ENCODE measurements around the gene SF3B6. TPM values are rescaled to one million over a fixed set of nuclear protein-coding genes. Genes with fewer than 3 reads are reported as not detected.
A peak's percentile ranks its signal among the peaks of the same experiment; 100 is the strongest.

SF3B6 gene
- total RNA-seq, 1 donor from 2014 or later: 89.5 TPM

GRCh38 chr2:24121469-24121868 lies 45.3 kb upstream of the SF3B6 start:
- H3K36me3 Mint-ChIP-seq (ENCODE audit: low read depth): no peaks in the 10 kb centered on the region
- H3K9me3 Mint-ChIP-seq: no peaks in the 10 kb centered on the region

GRCh38 chr2:24121066-24121465 lies 44.9 kb upstream of the SF3B6 start:
- peaks cover 30% of the 10 kb centered on the region for H3K4me1 Mint-ChIP-seq
- DNase-seq (ENCODE audit: low read depth, low spot score): no peak
- no peaks in the 10 kb centered on the region for H3K36me3 Mint-ChIP-seq (ENCODE audit: low read depth)
- peak overlapping the region; percentile 71 for H3K4me3 Mint-ChIP-seq
- no peak overlapping the region for H3K27ac Mint-ChIP-seq (ENCODE audit: unreplicated experiment)
- H3K9me3 Mint-ChIP-seq: no peaks in the 10 kb centered on the region
- TF ChIP-seq CTCF (conservative IDR thresholded peaks at IDR 0.05): no peak
- no peaks in the 10 kb centered on the region for H3K27me3 Mint-ChIP-seq (ENCODE audit: low read depth)

More at GRCh38 chr2:24121469-24121868, 45.3 kb upstream of the SF3B6 start:
- no peak for DNase-seq (ENCODE audit: low read depth, low spot score)
- Mint-ChIP-seq H3K4me1 (peaks cover 30% of the 10 kb centered on the region), H3K27ac (ENCODE audit: unreplicated experiment) (no peak overlapping the region), H3K4me3 (peak overlapping the region; percentile 66), H3K27me3 (ENCODE audit: low read depth) (no peaks in the 10 kb centered on the region)
- no peak for TF ChIP-seq CTCF (conservative IDR thresholded peaks at IDR 0.05)

GRCh38 chr2:24117902-24118301 lies 41.8 kb upstream of the SF3B6 start:
- Mint-ChIP-seq H3K9me3 (no peaks in the 10 kb centered on the region), H3K27ac (ENCODE audit: unreplicated experiment) (no peak overlapping the region), H3K4me1 (peaks cover 17% of the 10 kb centered on the region), H3K27me3 (ENCODE audit: low read depth) (no peaks in the 10 kb centered on the region), H3K4me3 (no peak overlapping the region), H3K36me3 (ENCODE audit: low read depth) (peaks cover 3% of the 10 kb centered on the region)
- no peak for DNase-seq (ENCODE audit: low read depth, low spot score)
- no peak for TF ChIP-seq CTCF (conservative IDR thresholded peaks at IDR 0.05)

GRCh38 chr2:24115057-24115456 lies 38.9 kb upstream of the SF3B6 start:
- DNase-seq (ENCODE audit: low read depth, low spot score): no peak
- H3K27ac Mint-ChIP-seq (ENCODE audit: unreplicated experiment): no peak overlapping the region
- no peak overlapping the region for H3K4me3 Mint-ChIP-seq
- H3K4me1 Mint-ChIP-seq: no peaks in the 10 kb centered on the region
- no peaks in the 10 kb centered on the region for H3K9me3 Mint-ChIP-seq
- peaks cover 3% of the 10 kb centered on the region for H3K36me3 Mint-ChIP-seq (ENCODE audit: low read depth)
- no peak for TF ChIP-seq CTCF (conservative IDR thresholded peaks at IDR 0.05)
- H3K27me3 Mint-ChIP-seq (ENCODE audit: low read depth): no peaks in the 10 kb centered on the region

GRCh38 chr2:24111407-24111901 lies 35.3 kb upstream of the SF3B6 start:
- no peaks in the 10 kb centered on the region for H3K27me3 Mint-ChIP-seq (ENCODE audit: low read depth)
- no peak for TF ChIP-seq CTCF (conservative IDR thresholded peaks at IDR 0.05)
- no peak overlapping the region for H3K4me3 Mint-ChIP-seq
- peaks cover 21% of the 10 kb centered on the region for H3K36me3 Mint-ChIP-seq (ENCODE audit: low read depth)
- H3K4me1 Mint-ChIP-seq: no peaks in the 10 kb centered on the region
- DNase-seq (ENCODE audit: low read depth, low spot score): no peak
- H3K9me3 Mint-ChIP-seq: peaks cover 20% of the 10 kb centered on the region
- no peak overlapping the region for H3K27ac Mint-ChIP-seq (ENCODE audit: unreplicated experiment)

All from neural crest cell (in vitro differentiated cells).